NCI-H226 (cell line): ENCODE results near the gene LCORL.
"Not testable (repeated sequence)": the region's sequence is repeated elsewhere in the genome, so short reads cannot be mapped to it uniquely, and the experiment has no call there.

Experiments used
- DNase-seq: peaks from one replicate; pipeline ENCODE4 v3.0.0-alpha.2; 2015

Gene LCORL

GRCh38 chr4:18014269-18014668 is 7.3 kb downstream of the LCORL start:
- no peak for DNase-seq

DNA sequence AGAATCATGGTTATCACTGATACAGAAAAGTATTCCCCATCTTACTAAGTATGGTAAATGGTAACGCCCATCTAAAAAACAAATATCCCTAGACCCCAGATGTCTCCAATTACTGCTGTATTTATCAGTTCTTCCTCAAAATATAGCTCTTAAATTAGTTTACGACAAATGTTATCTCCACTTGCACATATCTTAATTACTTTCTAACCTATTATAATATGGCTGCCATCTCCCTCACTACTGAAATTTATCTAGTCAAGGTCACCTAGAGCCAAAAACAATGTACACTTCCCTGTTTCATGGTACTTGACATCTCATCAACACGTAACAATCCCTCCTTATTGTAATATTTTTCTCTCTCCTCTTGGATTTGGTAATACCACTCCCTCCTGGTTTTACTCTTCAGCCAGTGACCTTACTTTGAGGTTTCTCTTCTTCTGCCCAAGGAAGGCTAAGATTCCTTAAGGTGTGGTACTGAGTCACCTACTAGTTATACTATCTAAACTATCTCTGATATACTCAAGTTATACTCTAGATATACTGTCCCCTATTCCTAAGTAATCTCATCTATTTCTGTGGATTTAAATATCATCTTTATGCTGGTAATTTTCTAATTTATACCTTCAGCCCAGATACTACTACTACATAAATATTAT is 8.6 kb downstream of the LCORL start:
- DNase-seq: no peak

GRCh38 chr4:18012134-18012806 is 9.3 kb downstream of the LCORL start:
- DNase-seq: no peak

GRCh38 chr4:18007625-18008024 is 13.9 kb downstream of the LCORL start:
- DNase-seq: no peak

DNA sequence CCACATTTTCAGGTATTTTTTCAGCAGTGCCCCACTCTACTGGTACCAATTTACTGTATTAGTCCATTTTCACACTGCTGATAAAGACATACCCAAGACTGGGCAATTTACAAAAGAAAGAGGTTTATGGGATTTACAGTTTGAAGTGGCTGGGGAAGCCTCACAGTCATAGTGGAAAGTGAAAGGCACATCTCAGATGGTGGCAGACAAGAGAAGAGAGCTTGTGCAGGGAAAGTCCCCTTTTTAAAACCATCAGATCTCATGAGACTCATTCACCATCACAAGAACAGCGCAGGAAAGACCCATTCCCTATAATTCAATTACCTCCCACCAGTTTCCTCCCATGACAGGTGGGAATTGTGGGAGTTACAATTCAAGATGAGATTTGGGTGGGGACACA is 15.1 kb downstream of the LCORL start:
- DNase-seq: not testable (repeated sequence)

DNA sequence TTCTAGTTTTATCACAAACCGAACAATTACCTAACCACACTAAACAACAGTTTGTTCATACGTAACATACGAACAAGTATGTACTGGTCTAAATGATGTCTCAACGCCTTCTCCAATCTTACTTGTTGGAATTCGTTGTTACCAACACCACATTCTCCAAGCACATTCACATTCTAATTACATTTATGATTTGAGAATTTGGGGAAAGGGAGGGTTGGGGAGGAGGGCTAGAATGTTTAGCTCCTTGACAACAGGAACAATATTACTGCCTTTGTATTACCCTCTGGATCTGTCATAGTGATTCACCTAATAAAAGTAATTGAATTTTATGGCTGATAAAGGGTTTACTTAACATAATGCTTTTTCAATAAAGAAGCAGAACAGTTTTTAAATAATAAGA is 24.4 kb downstream of the LCORL start:
- DNase-seq: no peak

DNA sequence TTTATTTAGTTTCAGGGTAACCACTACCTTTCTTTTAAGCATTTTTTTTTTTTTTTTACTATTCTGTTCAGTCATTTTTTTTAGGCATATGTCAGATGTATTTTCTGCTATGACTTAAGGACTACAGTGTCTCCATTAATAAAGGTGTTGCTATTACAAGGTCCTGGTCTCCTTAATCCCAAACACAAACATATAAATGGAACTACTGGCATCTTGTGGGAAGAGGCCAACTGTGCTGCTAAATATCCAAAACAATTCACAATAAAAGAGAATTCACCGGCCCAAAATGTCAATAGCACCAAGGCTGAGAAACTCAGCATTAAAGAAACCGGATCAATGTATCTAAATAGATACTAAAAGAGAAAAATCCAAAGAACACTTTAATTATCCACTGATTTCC is 26.4 kb downstream of the LCORL start:
- no peak for DNase-seq

GRCh38 chr4:17985832-17986231 is 35.7 kb downstream of the LCORL start:
- no peak for DNase-seq

DNA sequence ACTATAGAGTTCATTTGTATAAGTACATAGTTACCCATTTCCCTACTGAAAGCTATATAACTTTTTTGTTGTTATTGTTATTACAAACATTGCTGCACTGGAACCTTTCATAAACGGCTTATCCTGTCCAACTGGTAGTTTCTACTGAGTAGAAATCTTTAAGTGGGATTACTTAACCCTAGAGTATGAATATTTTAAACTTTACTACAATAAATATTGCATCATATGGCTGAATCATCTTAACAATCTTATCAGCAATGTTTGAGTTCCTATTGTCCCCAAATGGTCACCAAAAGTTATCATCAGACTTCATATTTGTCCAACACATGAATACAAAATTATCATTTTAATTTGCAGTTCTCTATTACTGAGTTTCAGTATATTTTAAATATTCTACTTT is 40.5 kb downstream of the LCORL start:
- DNase-seq: no peak

DNA sequence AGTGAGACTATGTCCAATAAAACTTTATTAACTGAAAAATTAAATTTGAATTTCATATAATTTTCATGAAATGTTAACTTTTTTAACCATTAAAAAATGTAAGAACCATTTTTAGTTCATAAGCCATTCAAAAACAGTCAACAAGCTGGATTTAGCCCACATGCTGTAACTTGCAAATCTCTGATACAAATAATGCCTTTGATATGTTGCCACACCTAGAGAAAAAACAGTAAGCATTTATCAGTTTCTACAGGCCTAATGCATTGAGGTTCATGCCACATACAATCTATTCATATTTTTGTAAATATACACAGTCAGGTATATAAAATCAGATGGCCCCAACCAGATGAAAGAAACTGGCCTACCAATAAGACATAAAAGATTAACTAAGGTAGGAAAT is 52.8 kb downstream of the LCORL start:
- DNase-seq: no peak

DNA sequence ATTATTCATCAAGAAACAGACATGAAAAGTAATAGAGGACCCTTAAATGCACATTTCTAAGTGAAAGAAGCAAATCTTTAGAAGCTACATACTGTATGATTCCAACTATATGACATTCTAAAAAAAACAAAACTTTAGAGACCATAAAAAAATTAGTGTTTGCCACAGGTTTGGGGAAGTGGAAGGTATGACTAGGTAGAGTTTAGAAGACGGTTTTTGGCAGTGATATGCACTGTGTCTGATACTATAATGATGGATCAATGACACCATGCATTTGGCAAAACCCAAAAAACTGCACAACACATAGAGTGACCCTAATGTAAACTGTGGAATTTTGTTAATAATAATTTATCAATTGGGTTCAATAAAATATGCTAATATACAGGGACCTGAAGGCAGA is 54.5 kb downstream of the LCORL start:
- no peak for DNase-seq

DNA sequence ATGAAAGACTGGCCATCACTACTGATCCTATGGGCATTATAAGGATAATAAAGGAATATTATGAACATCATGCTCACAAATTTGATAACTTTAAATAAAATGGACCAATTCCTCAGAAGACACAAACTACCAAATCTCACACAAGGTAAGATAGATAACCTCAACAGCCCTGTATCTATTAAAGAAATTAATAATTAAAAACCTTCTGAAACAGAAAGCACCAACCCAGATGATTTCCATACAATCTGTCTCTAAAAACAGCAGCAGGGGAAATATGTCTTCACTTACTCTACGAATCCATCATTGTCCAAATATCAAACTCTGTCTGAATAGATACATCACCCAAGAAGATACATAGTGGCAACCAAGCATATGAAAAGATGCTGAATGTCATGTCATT is 55.2 kb downstream of the LCORL start:
- no peak for DNase-seq

DNA sequence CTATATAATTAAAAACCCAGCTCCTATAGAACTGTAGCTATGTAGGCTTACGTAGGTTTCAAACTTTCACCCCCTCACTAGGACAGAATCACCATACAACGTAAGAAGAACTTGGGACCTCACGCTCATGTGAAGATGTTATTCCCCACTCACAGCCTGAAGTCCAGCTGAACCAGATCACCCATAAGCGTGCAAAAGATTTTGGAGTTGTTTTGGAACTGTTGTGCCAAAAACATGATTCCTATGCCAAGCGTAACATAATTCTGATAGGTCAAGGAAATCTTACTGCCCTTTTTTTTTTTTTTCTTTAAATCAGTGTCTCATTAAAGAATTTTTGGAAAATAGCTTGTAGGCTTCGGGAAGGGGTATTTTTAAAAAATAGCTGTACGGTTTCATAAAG is 57.0 kb downstream of the LCORL start:
- DNase-seq: no peak

GRCh38 chr4:17962171-17962570 is 59.4 kb downstream of the LCORL start:
- DNase-seq: no peak

DNA sequence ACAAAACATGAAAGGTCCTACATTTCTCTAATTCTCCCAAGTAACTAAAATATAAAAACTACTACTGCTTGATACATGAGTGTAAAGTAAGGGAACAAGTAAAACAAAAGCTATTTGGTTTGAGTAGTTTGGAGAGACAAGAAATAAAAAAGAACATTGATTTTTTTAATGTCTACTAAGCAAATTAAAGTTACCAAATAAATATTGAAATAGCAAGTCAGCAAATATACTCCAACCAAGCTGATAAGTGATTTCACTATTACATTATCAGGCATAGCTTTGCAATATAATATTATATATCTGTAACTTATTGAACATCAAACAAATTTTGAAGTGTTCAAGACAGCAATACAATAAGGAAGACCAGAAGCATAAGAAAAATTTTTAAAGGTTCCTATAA is 60.3 kb downstream of the LCORL start:
- DNase-seq: no peak

GRCh38 chr4:17958181-17958580 is 63.4 kb downstream of the LCORL start:
- peak; percentile 38 for DNase-seq

GRCh38 chr4:17957688-17958087 is 63.9 kb downstream of the LCORL start:
- no peak for DNase-seq

- no peak for DNase-seq
Observed at GRCh38 chr4:17956245-17956644, 65.3 kb downstream of the LCORL start.

GRCh38 chr4:17945303-17945702 is 76.3 kb downstream of the LCORL start:
- DNase-seq: no peak

- peak; percentile 8 for DNase-seq
Observed at GRCh38 chr4:17941731-17942130, 79.8 kb downstream of the LCORL start.

DNA sequence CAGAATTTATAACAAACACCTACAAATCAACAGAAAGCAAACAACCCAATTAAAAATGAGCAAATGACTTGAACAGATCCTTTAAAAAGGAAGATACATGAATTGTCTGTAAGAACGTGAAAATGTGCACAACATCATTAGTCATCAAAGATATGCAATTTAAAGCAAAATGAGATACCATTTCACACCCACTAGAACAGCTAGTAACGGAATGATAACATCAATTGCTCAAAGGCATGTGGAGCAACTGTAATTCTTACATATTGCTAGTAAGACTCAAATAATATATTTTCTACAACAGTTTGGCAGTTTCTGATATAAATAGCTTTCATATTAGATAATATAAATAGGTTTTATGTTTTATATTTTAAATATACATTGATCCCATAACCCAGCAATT is 82.5 kb downstream of the LCORL start:
- DNase-seq: no peak

DNA sequence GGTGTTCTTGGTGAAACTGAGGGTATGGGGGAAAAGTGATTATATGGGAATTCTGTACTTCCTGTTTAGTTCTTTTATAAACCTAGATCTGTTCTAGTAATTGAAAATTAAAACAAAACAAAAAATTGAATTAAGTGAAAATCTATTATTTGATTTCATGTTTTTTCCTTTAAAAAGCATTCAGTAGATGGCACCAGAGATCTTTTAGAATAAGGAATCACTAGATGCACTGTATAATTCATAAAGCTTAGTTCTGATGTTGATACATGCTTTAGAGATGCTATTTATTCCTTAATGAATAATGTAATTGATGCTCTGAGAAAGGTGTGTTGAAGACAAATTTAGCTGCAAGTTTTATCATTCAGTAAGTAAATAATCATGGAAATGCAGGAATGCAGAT is 87.3 kb downstream of the LCORL start:
- no peak for DNase-seq

DNA sequence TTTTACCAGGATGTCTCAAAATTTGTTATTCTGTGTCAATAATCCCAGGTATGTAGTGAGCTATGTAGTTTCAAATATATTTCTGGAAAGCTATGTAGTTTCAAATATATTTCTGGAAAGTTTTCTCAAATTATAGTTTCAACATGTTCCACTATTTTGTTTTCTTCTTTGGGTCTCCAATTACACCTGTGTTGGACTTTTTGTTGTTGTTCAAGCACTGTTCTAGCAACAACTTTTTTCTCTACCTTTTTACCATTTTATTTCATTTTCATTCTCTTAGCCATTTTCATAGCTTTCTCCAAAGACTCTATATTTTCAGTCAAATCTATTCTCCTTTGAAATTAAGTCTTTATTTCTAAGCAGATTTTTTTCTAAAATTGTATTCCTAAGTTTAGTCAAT is 88.4 kb downstream of the LCORL start:
- DNase-seq: no peak

- DNase-seq: no peak
Observed at GRCh38 chr4:17932041-17932440, 89.5 kb downstream of the LCORL start.

- DNase-seq: no peak
Observed at GRCh38 chr4:17930256-17930655, 91.3 kb downstream of the LCORL start.
